Esophagus muscularis mucosa (tissue), 3 donors: Measurements from ENCODE around the gene QKI.

Experiments
- POLR2A ChIP-seq: fragments of 450-650 bp; IDR thresholded peaks from one replicate; pipeline ENCODE4 v1.6.1; 2017; ENCODE audit warnings: antibody characterized with exemption, moderate library complexity, mild to moderate bottlenecking, low read depth
- POLR2AphosphoS5 ChIP-seq, 2 donors: sonication (generic); formaldehyde crosslinking; IDR thresholded peaks; one replicate each; pipeline ENCODE4 v1.6.1; 2017; ENCODE audit warnings: antibody characterized with exemption in 2 of 2
- TF ChIP-seq, protein P1 (sequence below), 3 experiments: fragments of 200-600 bp in 2 of 3; fragments of 450-650 bp in 1 of 3; sonication (generic) in 2 of 3; IDR thresholded peaks; one replicate each; pipeline ENCODE4 v1.5.1; 2017 to 2019; ENCODE audit warnings: antibody characterized with exemption in 3 of 3, mild to moderate bottlenecking in 2 of 3, moderate library complexity in 1 of 3

DNA sequence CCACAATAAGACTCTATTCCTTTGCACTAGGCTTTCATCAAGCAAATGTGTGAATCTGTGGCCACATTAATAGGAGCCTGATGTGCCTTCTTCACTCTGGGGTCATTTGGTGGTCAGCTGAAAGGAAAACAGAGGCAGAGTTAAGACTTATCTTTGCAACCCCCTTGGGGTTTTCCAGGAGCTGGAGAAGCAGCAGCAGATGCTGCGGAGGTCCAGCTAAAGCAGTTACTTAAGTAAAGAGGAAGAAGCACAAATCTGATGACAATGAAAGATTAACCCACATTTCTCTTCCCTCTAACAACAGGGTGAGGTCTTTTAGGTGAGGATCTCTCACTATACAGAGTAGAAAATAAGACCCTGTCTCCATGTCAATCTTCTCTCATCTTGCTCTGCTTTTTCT is 45.4 kb upstream of the QKI start:
- TF ChIP-seq POLR2A, result no peak
- TF ChIP-seq, protein P1, sequence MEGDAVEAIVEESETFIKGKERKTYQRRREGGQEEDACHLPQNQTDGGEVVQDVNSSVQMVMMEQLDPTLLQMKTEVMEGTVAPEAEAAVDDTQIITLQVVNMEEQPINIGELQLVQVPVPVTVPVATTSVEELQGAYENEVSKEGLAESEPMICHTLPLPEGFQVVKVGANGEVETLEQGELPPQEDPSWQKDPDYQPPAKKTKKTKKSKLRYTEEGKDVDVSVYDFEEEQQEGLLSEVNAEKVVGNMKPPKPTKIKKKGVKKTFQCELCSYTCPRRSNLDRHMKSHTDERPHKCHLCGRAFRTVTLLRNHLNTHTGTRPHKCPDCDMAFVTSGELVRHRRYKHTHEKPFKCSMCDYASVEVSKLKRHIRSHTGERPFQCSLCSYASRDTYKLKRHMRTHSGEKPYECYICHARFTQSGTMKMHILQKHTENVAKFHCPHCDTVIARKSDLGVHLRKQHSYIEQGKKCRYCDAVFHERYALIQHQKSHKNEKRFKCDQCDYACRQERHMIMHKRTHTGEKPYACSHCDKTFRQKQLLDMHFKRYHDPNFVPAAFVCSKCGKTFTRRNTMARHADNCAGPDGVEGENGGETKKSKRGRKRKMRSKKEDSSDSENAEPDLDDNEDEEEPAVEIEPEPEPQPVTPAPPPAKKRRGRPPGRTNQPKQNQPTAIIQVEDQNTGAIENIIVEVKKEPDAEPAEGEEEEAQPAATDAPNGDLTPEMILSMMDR (IDR thresholded peaks at IDR 0.05), result no peak
- TF ChIP-seq POLR2AphosphoS5 (IDR thresholded peaks at IDR 0.05), result no peak
